Right ventricle myocardium inferior (tissue), 1 donor: ENCODE results near the gene OR8H3. TPM values are rescaled to one million over a fixed set of nuclear protein-coding genes. Genes with fewer than 3 reads are reported as not detected.
"Not testable (repeated sequence)": the region's sequence is repeated elsewhere in the genome, so short reads cannot be mapped to it uniquely, and the experiment has no call there.

Experiments
- ATAC-seq: fragments of 200-7000 bp; cut with Tn5 transposase; one replicate; pipeline ENCODE4 v1.9.1; 2020; ENCODE audit warnings: mild to moderate bottlenecking, moderate library complexity
- DNase-seq: peaks from one replicate; pipeline ENCODE4 v3.0.0; 2021; ENCODE audit errors: missing footprints
- intact Hi-C: fragments of 100-400 bp; cut with DNase I; formaldehyde crosslinking; loops from one replicate; pipeline ENCODE4 v1.11.0; 2022
- long read RNA-seq: library from polyadenylated mRNA; unstranded; transcript quantifications from one replicate; pipeline ENCODE4 v2.0.0, GENCODE V29; 2021
- total RNA-seq: library from RNA; stranded (reverse); fragmentation: NEBNext Ultra II Directional; extraction: Animal tissue kit (Norgen Biotek cat#: 25700); gene quantifications from one replicate; pipeline ENCODE4 v1.2.1, GENCODE V29; 2021
- donor health status: DM: no; HTN: yes; CAD: no; lungs with severe emphysema.

The OR8H3 gene
- not detected for total RNA-seq
- long read RNA-seq, result 0 reads

GRCh38 chr11:56122073-56122472 is at the start of gene OR8H3:
OR8H3 (plus strand) TSS chr11:56122373; CDS start chr11:56122373, 0 bp downstream.
- DNase-seq (no peak), ATAC-seq (no peak)
- intact Hi-C loops, result no loop called here

GRCh38 chr11:56089697-56090096 is 32.5 kb upstream of the OR8H3 start:
- intact Hi-C loops, result no loop called here
- DNase-seq, result no peak

GRCh38 chr11:56093008-56093407 is 29.2 kb upstream of the OR8H3 start, which contains the start of gene OR8I2:
OR8I2 (plus strand) TSS chr11:56093308; CDS start chr11:56093308, 0 bp downstream.
- ATAC-seq, result no peak
- no peak for DNase-seq
- intact Hi-C loops, result no loop called here

More at GRCh38 chr11:56089697-56090096, 32.5 kb upstream of the OR8H3 start:
- no peak for ATAC-seq

GRCh38 chr11:56103210-56103737 is 18.9 kb upstream of the OR8H3 start, which contains the start of gene OR8H2:
OR8H2 (plus strand) TSS chr11:56103687; CDS start chr11:56105043, 1,356 bp downstream.
- intact Hi-C loops, result no loop called here
- DNase-seq (no peak), ATAC-seq (no peak)

- ATAC-seq (no peak), DNase-seq (no peak)
- intact Hi-C loops, result no loop called here
These were observed 18.0 kb downstream of the OR8H3 start, which contains the start of gene OR8J3 for GRCh38 chr11:56140151-56140661. OR8J3 (minus strand) TSS chr11:56140201; CDS start chr11:56137718, 2,483 bp downstream.

GRCh38 chr11:56143681-56144080 is 21.5 kb downstream of the OR8H3 start:
- ATAC-seq, intact Hi-C loops, DNase-seq: not testable (repeated sequence)

- DNase-seq, result no peak
- intact Hi-C loops, result no loop called here
- ATAC-seq, result no peak
These were observed 29.2 kb downstream of the OR8H3 start for GRCh38 chr11:56151376-56151775.

- ATAC-seq (no peak), DNase-seq (no peak)
- intact Hi-C loops, result no loop called here
These were observed 30.2 kb downstream of the OR8H3 start for GRCh38 chr11:56152333-56152732.

GRCh38 chr11:56160217-56160616 is 38.0 kb downstream of the OR8H3 start, which contains the start of gene OR8K5:
OR8K5 (minus strand) TSS chr11:56160317; CDS start chr11:56160317, 0 bp downstream.
- ATAC-seq, result no peak
- intact Hi-C loops, result no loop called here
- DNase-seq, result no peak

- ATAC-seq, result no peak
- DNase-seq, result no peak
- intact Hi-C loops, result no loop called here
These were observed 41.6 kb downstream of the OR8H3 start for GRCh38 chr11:56163804-56164203.

GRCh38 chr11:56172256-56172830 is 50.2 kb downstream of the OR8H3 start:
- intact Hi-C loops, result no loop called here
- no peak for ATAC-seq
- no peak for DNase-seq

Other genes starting within 250 kb of the OR8H3 start
- gene TRIM51, start 239.1 kb upstream of the OR8H3 start, total RNA-seq, result not detected
- gene OR5W2, start 207.8 kb upstream of the OR8H3 start, total RNA-seq, result not detected
- gene OR5I1, start 186.0 kb upstream of the OR8H3 start, total RNA-seq, result not detected
- not detected for gene OR10AG1, start 152.4 kb upstream of the OR8H3 start, total RNA-seq
- not detected for gene OR5F1, start 127.7 kb upstream of the OR8H3 start, total RNA-seq
- gene OR5AS1, start 94.7 kb upstream of the OR8H3 start, total RNA-seq, result not detected
- not detected for gene OR8I2, start 29.1 kb upstream of the OR8H3 start, total RNA-seq
- gene OR8H2, start 18.7 kb upstream of the OR8H3 start, total RNA-seq, result not detected
- gene OR8J3, start 17.8 kb downstream of the OR8H3 start, total RNA-seq, result not detected
- not detected for gene OR8K5, start 37.9 kb downstream of the OR8H3 start, total RNA-seq
- gene OR5J2, start 54.2 kb downstream of the OR8H3 start, total RNA-seq, result not detected
- not detected for gene OR5T2, start 111.9 kb downstream of the OR8H3 start, total RNA-seq
- not detected for gene OR5T3, start 129.9 kb downstream of the OR8H3 start, total RNA-seq
- gene OR5T1, start 151.8 kb downstream of the OR8H3 start, total RNA-seq, result not detected
- not detected for gene OR8H1, start 169.9 kb downstream of the OR8H3 start, total RNA-seq
- not detected for gene OR8K3, start 192.8 kb downstream of the OR8H3 start, total RNA-seq
- not detected for gene OR8K1, start 223.7 kb downstream of the OR8H3 start, total RNA-seq
- gene OR8J1, start 231.9 kb downstream of the OR8H3 start, total RNA-seq, result not detected